HepG2 (cell line): ENCODE data around the gene CPNE1.

Source experiments
- CTCF ChIP-seq: sonication (generic); formaldehyde crosslinking; IDR thresholded peaks from 2 replicates; pipeline ENCODE4 v1.5.0; 2020; ENCODE audit warnings: mild to moderate bottlenecking, missing genetic modification reagents, moderate library complexity
- FIP1L1 ChIP-seq: fragments of 200-400 bp; formaldehyde crosslinking; IDR thresholded peaks from 2 replicates; pipeline ENCODE4 v1.6.1; 2018; ENCODE audit warnings: low read depth, mild to moderate bottlenecking, low read length, moderate library complexity, borderline replicate concordance; ENCODE audit not compliant: insufficient read depth
- NR3C1 ChIP-seq: sonication (generic); formaldehyde crosslinking; IDR thresholded peaks from 2 replicates; pipeline ENCODE4 v1.4.0; 2020; ENCODE audit warnings: missing genetic modification reagents
- ZNF24 ChIP-seq: fragments of 450-650 bp; IDR thresholded peaks from 2 replicates; pipeline ENCODE4 v1.6.1; 2017; ENCODE audit warnings: antibody characterized with exemption, mild to moderate bottlenecking
- ZNF30 ChIP-seq: sonication (generic); formaldehyde crosslinking; IDR thresholded peaks from 2 replicates; pipeline ENCODE4 v1.5.0; 2020; ENCODE audit warnings: mild to moderate bottlenecking, missing genetic modification reagents

DNA sequence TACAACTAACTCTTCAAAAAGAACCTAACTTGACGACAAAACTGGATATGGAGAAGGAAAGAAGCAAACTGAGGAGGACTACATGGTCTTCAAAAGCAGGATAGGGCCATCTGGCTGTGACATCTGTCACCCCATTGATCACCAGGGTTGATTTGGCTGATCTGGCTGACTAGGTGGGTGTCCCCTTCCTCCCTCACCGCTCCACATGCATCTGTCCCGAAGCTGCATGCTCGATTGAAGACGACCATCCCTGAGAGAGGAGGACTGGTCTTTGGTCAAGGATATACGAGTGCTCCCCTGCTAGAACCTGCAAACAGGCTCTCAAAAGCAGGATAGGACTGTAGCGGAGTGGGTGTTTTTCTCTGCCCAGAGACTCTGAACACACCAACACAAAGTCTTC is 21.7 kb downstream of the CPNE1 start:
- no peak for TF ChIP-seq CTCF (CRISPR knock-in tag)
- TF ChIP-seq NR3C1 (CRISPR knock-in tag), result no peak
- TF ChIP-seq FIP1L1, result no peak
- no peak for TF ChIP-seq ZNF24
- no peak for TF ChIP-seq ZNF30 (CRISPR knock-in tag)
